Measurements from ENCODE around the gene TSACC.
"Not testable (repeated sequence)": the region's sequence is repeated elsewhere in the genome, so short reads cannot be mapped to it uniquely, and the experiment has no call there.

Gene TSACC

DNA sequence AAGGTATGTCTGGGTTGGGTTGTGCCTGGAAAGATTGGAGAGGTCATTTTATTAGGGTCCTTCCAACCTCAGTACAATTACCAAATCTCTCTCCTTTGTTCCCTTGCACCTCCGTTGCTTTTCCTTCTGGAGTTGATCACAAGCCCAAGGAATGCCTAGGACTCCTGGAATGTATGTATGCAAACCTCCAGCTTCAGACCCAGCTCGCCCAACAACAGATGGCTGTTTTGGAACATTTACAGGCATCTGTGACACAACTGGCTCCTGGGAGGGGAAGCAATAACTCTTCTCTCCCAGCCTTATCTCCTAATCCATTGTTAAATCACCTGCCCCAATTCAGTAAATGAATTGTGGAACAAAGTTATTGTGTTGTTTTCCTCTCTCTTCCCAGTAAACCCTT is 8.3 kb downstream of the TSACC start:
- TF ChIP-seq, protein P1, sequence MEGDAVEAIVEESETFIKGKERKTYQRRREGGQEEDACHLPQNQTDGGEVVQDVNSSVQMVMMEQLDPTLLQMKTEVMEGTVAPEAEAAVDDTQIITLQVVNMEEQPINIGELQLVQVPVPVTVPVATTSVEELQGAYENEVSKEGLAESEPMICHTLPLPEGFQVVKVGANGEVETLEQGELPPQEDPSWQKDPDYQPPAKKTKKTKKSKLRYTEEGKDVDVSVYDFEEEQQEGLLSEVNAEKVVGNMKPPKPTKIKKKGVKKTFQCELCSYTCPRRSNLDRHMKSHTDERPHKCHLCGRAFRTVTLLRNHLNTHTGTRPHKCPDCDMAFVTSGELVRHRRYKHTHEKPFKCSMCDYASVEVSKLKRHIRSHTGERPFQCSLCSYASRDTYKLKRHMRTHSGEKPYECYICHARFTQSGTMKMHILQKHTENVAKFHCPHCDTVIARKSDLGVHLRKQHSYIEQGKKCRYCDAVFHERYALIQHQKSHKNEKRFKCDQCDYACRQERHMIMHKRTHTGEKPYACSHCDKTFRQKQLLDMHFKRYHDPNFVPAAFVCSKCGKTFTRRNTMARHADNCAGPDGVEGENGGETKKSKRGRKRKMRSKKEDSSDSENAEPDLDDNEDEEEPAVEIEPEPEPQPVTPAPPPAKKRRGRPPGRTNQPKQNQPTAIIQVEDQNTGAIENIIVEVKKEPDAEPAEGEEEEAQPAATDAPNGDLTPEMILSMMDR (conservative IDR thresholded peaks at IDR 0.05): no peak
- no peak overlapping the region for H3K27ac ChIP-seq

DNA sequence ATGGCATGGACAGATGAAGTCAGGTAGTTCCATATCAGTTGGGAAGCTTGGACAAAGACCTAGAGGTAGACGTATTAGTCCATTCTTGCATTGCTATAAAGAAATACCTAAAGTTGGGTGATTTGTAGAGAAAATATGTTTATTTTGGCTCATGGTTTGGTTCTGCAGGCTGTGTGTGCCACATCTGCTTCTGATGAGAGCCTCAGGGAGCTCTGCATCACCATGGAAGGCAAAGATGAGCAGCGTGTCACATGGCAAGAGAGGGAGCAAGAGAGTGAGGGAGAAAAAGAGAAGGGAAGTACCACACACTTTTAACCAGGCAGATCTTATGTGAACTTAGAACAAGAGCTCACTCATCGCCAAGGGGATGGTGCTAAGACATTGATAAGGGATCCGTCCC is 9.0 kb downstream of the TSACC start:
- H3K27ac ChIP-seq: no peak overlapping the region
- TF ChIP-seq, protein P1 (conservative IDR thresholded peaks at IDR 0.05): no peak

DNA sequence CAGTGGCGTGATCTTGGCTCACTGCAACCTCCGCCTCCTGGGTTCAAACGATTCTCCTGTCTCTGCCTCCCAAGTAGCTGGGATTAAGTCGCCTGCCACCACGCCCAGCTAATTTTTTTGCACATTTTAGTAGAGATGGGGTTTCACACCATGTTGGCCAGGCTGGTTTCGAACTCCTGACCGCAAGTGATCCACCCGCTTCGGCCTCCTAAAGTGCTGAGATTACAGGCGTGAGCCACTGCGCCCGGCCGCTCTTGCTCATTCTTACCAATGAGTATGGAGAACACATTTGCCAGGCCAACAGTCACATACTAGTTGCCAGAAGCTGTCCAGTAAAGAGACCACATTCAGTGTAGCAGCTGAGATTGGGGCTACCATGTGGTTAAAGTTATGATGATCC is 14.2 kb downstream of the TSACC start:
- not testable (repeated sequence) for H3K27ac ChIP-seq

DNA sequence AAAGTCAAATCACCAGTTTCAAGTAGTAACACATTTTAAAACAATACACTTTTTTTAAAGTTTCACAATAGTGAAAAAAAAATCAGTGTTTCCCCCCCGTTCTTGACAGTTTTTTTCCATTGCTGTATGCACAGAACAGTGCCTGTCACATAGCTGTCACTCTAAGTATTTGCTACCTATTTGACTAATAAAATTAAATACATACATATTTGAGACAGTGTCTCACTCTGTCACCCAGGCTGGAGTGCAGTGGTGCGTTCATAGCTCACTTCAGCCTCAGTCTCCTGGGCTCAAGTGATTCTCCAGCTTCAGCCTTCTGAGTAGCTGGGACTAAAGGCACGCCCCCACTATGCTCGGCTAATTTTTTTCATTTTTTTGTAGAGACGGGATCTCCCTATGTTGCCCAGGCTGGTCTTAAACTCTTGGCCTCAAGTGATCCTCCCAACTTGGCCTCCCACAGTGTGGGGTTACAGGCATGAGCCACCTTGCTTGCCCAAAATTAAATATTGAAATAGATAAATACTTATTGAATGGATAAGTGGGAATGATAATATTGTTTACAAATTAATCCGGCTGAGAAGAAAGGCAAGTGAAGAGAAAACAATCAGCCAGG is 18.0 kb downstream of the TSACC start:
- TF ChIP-seq, protein P1 (conservative IDR thresholded peaks at IDR 0.05): no peak
- peak overlapping the region; percentile 31; the same call in 1 of the 2 replicates for H3K27ac ChIP-seq

DNA sequence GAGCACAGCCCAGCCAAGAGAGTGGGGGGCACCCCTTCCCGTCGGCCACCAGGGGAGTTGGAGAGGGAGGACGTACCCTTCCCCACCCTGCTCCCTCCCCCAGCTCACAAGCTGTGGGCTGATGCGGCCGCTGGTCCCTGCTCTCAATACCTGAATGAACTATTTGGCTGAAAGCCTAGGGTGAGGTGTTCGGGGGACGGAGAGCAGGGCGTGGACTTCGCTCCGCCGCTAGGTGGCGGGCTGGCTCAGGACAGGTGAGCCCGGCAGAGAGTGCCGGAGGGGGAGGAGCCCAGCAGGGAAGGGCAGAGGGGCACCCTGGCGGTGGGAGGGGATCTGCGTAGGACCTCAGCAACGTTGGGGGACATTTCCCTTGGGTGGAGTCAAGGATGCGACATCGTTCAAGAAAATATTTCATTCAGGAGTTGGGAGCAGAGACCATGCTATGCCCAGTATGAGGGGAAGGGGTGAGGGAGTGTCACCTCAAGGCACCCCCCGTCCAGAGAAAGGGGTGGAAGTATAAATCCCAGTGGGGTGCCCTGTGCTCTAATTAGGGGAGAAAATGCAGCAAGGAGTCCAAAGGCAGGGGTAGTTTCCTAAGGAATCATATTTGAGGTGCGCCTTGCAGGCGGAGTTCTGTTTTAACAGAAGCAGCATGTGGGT is 18.7 kb downstream of the TSACC start:
- TF ChIP-seq, protein P1 (conservative IDR thresholded peaks at IDR 0.05): peak; percentile 96

DNA sequence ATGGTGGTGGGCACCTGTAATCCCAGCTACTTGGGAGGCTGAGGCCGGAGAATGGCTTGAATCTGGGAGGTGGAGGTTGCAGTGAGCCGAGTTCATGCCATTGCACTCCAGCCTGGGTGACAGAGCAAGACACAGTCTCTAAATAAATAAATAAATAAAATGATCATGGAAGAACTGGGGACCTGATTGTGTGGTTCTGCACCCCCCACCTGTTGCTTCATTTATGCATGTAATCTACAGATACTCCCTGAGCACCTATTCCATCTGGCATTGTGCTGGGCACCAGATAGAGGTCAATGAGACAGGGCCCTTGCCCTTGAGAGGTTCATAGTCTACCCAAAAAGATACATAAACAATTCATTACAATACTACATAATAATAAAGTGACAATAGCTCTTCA is 19.7 kb downstream of the TSACC start:
- TF ChIP-seq, protein P1 (conservative IDR thresholded peaks at IDR 0.05): no peak
- no peak overlapping the region for H3K27ac ChIP-seq

More for the DNA sequence above, 18.7 kb downstream of the TSACC start:
- peak overlapping the region; percentile 31; the same call in 1 of the 2 replicates for H3K27ac ChIP-seq

DNA sequence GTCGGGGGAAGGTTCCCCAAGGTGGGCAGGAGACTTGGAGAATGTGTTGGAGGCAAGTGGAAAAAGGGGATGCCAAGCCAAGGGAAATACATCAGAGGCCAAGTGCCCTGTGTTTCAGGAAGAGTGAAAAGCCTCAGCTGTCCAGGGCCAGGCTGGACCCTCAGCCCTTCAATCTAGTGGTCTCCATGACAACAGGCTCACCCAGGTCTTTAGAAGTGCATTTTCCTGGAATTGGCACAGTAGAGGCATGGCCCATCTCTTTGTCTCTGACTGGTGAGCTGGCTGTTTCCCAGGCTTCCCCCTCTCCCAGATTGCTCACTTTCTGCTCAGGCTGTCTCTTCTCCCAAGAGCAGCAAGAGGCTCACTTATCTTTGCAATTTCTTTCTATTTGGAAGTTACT is 20.3 kb downstream of the TSACC start:
- TF ChIP-seq, protein P1 (conservative IDR thresholded peaks at IDR 0.05): no peak

DNA sequence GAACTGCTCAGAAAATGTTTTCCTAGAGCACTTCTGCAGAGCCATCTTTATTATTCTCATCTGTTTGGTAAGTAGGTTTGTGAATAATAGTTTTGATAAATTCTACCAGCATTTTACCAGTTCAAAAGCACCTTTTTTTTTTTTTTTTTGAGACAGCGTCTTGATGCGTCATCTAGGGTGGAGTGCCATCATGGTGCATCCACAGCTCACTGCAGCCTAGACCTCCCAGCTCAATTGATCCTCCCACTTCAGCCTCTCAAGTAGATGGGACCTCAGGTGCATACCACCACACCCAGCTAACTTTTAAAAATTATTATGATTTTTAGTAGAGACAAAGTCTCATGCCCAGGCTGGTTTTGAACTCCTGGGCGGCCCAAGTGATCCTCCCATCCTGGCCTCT is 20.9 kb downstream of the TSACC start:
- TF ChIP-seq, protein P1 (conservative IDR thresholded peaks at IDR 0.05): no peak
- H3K27ac ChIP-seq: no peak overlapping the region

More for the DNA sequence above, 20.3 kb downstream of the TSACC start:
- H3K27ac ChIP-seq: no peak overlapping the region
